HG02759 (cell line): Measurements from ENCODE around the gene MED20.

Experiments used
- ATAC-seq: cut with Tn5 transposase; IDR thresholded peaks from one replicate; pipeline ENCODE4 v1.9.1; 2021; ENCODE audit warnings: mild to moderate bottlenecking, moderate library complexity; ENCODE audit not compliant: unreplicated experiment

MED20 gene

GRCh38 chr6:41941280-41942066, 20.5 kb upstream of the MED20 start, which contains the start of gene CCND3:
Gene CCND3, minus strand, starts transcription at chr6:41941808. Its CDS starts 159 bp downstream, at chr6:41941649.
- peak; percentile 95 for ATAC-seq

GRCh38 chr6:41940759-41941279, 19.9 kb upstream of the MED20 start:
- ATAC-seq = no peak

GRCh38 chr6:41939848-41940758, 19.2 kb upstream of the MED20 start:
- ATAC-seq = no peak

- ATAC-seq = no peak
Observed at GRCh38 chr6:41939176-41939847, 18.4 kb upstream of the MED20 start.

- ATAC-seq = no peak
Observed at GRCh38 chr6:41938590-41939175, 17.7 kb upstream of the MED20 start.

DNA sequence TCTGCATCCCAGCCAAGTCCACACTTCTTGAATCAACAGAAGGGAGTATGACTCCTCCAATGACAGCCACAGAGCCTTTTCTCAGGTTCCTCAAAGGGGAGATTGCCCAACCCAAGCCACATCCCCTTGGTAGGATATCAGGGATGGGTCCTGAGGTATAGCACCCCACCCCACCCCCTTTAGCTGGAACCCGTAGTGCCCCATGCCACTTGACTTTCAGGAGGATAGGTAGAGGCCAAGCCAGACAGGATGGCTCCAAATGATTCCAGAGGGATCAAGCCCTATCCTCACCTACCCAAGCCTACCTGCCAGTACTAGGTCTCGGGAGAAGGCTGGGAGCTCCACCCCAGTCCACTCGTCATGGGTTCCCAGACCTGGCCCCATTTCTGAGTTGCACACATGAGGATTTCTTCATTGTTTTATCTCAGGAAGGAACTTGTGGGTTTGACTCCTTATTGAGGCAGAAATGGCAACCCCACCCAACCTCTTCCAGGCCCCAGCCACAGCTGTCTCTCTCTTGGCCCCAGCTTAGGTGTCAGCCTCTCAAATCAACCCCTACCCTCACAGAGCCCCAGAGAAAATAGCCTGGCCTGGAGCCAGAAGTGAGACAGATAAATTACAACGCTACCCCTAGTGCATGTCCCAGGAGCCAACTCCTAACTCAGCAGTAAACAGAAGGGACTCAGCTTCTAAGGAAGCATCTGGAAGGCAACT, 17.1 kb upstream of the MED20 start:
- no peak for ATAC-seq

GRCh38 chr6:41937472-41937860, 16.5 kb upstream of the MED20 start:
- no peak for ATAC-seq

- ATAC-seq = peak; percentile 56
Observed at GRCh38 chr6:41936073-41936837, 15.3 kb upstream of the MED20 start.

GRCh38 chr6:41935685-41936072, 14.7 kb upstream of the MED20 start:
- peak; percentile 4 for ATAC-seq

DNA sequence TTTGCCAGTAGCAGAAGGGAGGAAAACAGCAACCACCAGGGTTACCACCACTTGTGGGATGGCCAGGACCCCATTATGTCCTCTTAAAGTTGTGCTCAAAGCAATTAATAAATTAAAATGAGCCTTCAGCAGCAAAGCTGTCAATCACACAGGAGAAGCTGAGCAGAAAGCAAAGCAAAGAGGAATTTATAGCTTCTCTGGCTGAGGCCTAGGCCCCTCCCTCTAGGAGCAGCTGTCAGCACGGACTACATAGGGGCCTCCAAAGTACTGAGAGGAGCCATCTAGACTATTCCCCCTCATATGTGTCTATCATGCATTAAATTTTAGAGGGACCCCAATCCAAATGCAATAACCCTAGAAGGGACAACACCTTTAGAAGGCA, 14.2 kb upstream of the MED20 start:
- no peak for ATAC-seq

GRCh38 chr6:41934278-41935192, 13.6 kb upstream of the MED20 start:
- no peak for ATAC-seq

GRCh38 chr6:41932378-41932777, 11.4 kb upstream of the MED20 start:
- no peak for ATAC-seq

- ATAC-seq = no peak
Observed at GRCh38 chr6:41931792-41932191, 10.9 kb upstream of the MED20 start.

DNA sequence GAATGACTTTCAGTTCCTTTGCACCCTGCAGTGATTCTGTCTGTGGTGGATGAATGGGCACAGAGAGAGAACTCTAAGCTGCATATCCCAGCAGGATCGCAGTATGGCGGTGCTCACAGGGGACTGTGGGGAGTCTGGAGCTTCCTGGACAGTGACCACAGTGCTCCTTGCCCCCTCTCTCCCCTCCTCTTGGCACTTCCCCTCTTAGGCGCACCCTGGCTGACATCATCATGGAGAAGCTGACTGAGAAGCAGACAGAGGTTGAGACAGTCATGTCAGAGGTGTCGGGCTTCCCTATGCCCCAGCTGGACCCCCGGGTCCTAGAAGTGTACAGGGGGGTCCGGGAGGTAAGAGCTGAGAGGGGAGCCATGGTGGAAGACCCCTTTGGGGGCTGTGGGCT, 9.0 kb upstream of the MED20 start:
- no peak for ATAC-seq

DNA sequence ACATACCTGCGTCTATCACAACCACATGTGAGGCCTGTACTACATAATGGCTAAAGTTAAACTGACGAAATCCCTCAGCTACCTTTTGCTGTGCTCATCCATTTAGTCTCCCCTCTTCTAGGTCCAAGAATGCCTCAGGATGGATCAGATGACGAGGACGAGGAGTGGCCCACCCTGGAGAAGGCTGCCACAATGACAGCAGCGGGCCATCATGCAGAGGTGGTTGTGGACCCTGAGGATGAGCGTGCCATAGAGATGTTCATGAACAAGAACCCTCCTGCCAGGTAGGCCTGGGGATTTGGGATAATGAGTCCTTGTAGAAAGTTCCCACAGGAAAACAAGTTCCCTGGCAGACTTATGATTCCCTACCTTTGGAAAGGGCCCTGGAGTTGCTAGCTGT, 6.3 kb upstream of the MED20 start:
- no peak for ATAC-seq

GRCh38 chr6:41922154-41922553, 1.2 kb upstream of the MED20 start:
- ATAC-seq = no peak

GRCh38 chr6:41921712-41921998, 716 bp upstream of the MED20 start:
- peak; percentile 7 for ATAC-seq

GRCh38 chr6:41917528-41917927, 3.4 kb downstream of the MED20 start:
- ATAC-seq = no peak
